ENCODE results near the gene CYP11A1. TPM values are rescaled to one million over a fixed set of nuclear protein-coding genes. Genes with fewer than 3 reads are reported as not detected.
A peak's percentile ranks its signal among the peaks of the same experiment; 100 is the strongest.

CYP11A1 gene
- total RNA-seq, 3 donors from 2014 or later = 0.52 to 0.82 (median 0.60) TPM

GRCh38 chr15:74328331-74329056 lies 39.0 kb downstream of the CYP11A1 start:
- Histone ChIP-seq H3K9me3 (no peaks in the 10 kb centered on the region), H3K36me3 (ENCODE audit: low read depth) (no peaks in the 10 kb centered on the region), H3K4me1 (ENCODE audit: low read depth) (no peaks in the 10 kb centered on the region), H3K4me3 (no peak overlapping the region)
- no peak for TF ChIP-seq CTCF (IDR thresholded peaks at IDR 0.05)
- intact Hi-C loops (cut with DNase I, micrococcal nuclease) = no loop called here
- ATAC-seq (no peak), DNase-seq (peak in 1 of 3 donors; percentile 39)

- intact Hi-C loops (cut with DNase I, micrococcal nuclease) = no loop called here
- H3K9me3 ChIP-seq = no peaks in the 10 kb centered on the region
Observed at GRCh38 chr15:74327756-74328155, 39.7 kb downstream of the CYP11A1 start.

GRCh38 chr15:74326746-74327145 lies 40.7 kb downstream of the CYP11A1 start:
- DNase-seq (no peak), ATAC-seq (no peak)
- intact Hi-C loops (cut with DNase I, micrococcal nuclease) = no loop called here
- Histone ChIP-seq H3K36me3 (ENCODE audit: low read depth) (no peaks in the 10 kb centered on the region), H3K4me3 (no peak overlapping the region), H3K9me3 (no peaks in the 10 kb centered on the region), H3K4me1 (ENCODE audit: low read depth) (no peaks in the 10 kb centered on the region)
- TF ChIP-seq CTCF (IDR thresholded peaks at IDR 0.05) = no peak

More at GRCh38 chr15:74327756-74328155, 39.7 kb downstream of the CYP11A1 start:
- no peak for DNase-seq
- Histone ChIP-seq H3K36me3 (ENCODE audit: low read depth) (no peaks in the 10 kb centered on the region), H3K4me3 (no peak overlapping the region), H3K4me1 (ENCODE audit: low read depth) (no peaks in the 10 kb centered on the region)
- ATAC-seq = no peak
- TF ChIP-seq CTCF (IDR thresholded peaks at IDR 0.05) = no peak

- no peaks in the 10 kb centered on the region for H3K4me1 ChIP-seq (ENCODE audit: low read depth)
- ATAC-seq = no peak
Observed at GRCh38 chr15:74324714-74325113, 42.7 kb downstream of the CYP11A1 start.

GRCh38 chr15:74322558-74323180 lies 44.8 kb downstream of the CYP11A1 start:
- H3K4me3 ChIP-seq = no peak overlapping the region
- no peaks in the 10 kb centered on the region for H3K9me3 ChIP-seq
- DNase-seq = peak in 2 of 3 donors; percentile 66 to 72
- ATAC-seq = peak; percentile 72
- TF ChIP-seq CTCF (IDR thresholded peaks at IDR 0.05) = peak; percentile 47
- intact Hi-C loops (cut with DNase I, micrococcal nuclease) = no loop called here
- no peaks in the 10 kb centered on the region for H3K36me3 ChIP-seq (ENCODE audit: low read depth)
- no peaks in the 10 kb centered on the region for H3K4me1 ChIP-seq (ENCODE audit: low read depth)

More at GRCh38 chr15:74324714-74325113, 42.7 kb downstream of the CYP11A1 start:
- no peaks in the 10 kb centered on the region for H3K9me3 ChIP-seq
- DNase-seq = no peak
- no peak overlapping the region for H3K4me3 ChIP-seq
- intact Hi-C loops (cut with DNase I, micrococcal nuclease) = no loop called here
- H3K36me3 ChIP-seq (ENCODE audit: low read depth) = no peaks in the 10 kb centered on the region
- no peak for TF ChIP-seq CTCF (IDR thresholded peaks at IDR 0.05)

All from mucosa of descending colon (tissue), 3 donors.